ENCODE data around the gene KLF6.

The KLF6 gene

DNA sequence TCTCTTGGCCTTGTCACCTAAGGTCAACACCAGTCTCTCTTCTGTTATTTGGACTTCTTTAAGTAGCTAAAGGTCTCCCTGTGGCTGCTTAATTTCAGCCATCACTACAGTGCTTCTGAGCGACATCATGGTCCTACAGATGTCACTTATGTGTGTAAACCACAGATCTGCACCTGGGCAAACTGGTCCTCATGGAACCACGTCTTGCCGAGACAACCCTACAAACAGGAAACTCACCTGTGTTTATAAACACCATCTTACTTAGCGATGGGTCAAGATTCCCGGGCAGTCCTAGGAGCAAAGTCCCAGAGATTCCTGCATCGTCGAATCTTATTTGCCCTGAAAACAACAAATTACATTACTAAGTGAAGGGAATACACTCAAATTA is 27.8 kb downstream of the KLF6 start:
- H3K27ac ChIP-seq (ENCODE audit: low read depth in 2 of 2, low read length in 2 of 2), result peak overlapping the region; percentile 43 to 53
- H3K27me3 ChIP-seq (ENCODE audit: control insufficient read depth in 2 of 2, insufficient read depth in 2 of 2, low read length in 2 of 2), result no peaks in the 10 kb centered on the region

DNA sequence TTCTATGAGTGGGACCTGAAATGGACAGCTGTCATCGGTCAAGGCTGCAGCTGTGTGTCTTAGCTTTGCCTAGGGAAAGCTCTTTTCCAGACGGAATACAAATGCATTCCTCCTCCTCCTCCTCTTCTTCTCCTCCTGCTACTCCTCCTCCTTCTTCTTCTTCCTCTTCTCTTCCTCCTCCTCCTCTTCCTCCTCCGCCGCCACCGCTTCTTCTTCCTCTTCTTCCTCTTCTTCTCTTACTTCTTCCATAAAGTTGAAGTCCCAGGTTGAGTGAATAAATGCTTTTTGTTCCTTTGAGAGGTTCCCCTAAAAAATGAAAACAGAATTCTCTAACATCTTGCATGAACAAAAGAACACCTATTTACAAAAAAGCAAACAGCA is 28.7 kb downstream of the KLF6 start:
- H3K9ac ChIP-seq (ENCODE audit: low read depth in 1 of 2, low read length in 2 of 2), result no peak overlapping the region
- no peak overlapping the region for H3K27ac ChIP-seq (ENCODE audit: low read depth in 2 of 2, low read length in 2 of 2)
- no peaks in the 10 kb centered on the region for H3K9me3 ChIP-seq (ENCODE audit: control insufficient read depth in 2 of 2, low read length in 2 of 2)
- no peaks in the 10 kb centered on the region for H3K36me3 ChIP-seq (ENCODE audit: control insufficient read depth in 2 of 2, insufficient read depth in 2 of 2, low read length in 2 of 2)
- H3K27me3 ChIP-seq (ENCODE audit: control insufficient read depth in 2 of 2, insufficient read depth in 2 of 2, low read length in 2 of 2), result no peaks in the 10 kb centered on the region
- H3K4me1 ChIP-seq (ENCODE audit: control insufficient read depth in 2 of 2, insufficient read depth in 2 of 2, low read length in 2 of 2), result no peaks in the 10 kb centered on the region
- no peak overlapping the region for H3K4me3 ChIP-seq (ENCODE audit: low read length in 2 of 2)

More for the DNA sequence above, 27.8 kb downstream of the KLF6 start:
- Histone ChIP-seq H3K9ac (ENCODE audit: low read depth in 1 of 2, low read length in 2 of 2) (no peak overlapping the region), H3K9me3 (ENCODE audit: control insufficient read depth in 2 of 2, low read length in 2 of 2) (no peaks in the 10 kb centered on the region), H3K36me3 (ENCODE audit: control insufficient read depth in 2 of 2, insufficient read depth in 2 of 2, low read length in 2 of 2) (no peaks in the 10 kb centered on the region), H3K4me3 (ENCODE audit: low read length in 2 of 2) (no peak overlapping the region), H3K4me1 (ENCODE audit: control insufficient read depth in 2 of 2, insufficient read depth in 2 of 2, low read length in 2 of 2) (peaks cover 0 to 3% of the 10 kb centered on the region in 2 donors)

DNA sequence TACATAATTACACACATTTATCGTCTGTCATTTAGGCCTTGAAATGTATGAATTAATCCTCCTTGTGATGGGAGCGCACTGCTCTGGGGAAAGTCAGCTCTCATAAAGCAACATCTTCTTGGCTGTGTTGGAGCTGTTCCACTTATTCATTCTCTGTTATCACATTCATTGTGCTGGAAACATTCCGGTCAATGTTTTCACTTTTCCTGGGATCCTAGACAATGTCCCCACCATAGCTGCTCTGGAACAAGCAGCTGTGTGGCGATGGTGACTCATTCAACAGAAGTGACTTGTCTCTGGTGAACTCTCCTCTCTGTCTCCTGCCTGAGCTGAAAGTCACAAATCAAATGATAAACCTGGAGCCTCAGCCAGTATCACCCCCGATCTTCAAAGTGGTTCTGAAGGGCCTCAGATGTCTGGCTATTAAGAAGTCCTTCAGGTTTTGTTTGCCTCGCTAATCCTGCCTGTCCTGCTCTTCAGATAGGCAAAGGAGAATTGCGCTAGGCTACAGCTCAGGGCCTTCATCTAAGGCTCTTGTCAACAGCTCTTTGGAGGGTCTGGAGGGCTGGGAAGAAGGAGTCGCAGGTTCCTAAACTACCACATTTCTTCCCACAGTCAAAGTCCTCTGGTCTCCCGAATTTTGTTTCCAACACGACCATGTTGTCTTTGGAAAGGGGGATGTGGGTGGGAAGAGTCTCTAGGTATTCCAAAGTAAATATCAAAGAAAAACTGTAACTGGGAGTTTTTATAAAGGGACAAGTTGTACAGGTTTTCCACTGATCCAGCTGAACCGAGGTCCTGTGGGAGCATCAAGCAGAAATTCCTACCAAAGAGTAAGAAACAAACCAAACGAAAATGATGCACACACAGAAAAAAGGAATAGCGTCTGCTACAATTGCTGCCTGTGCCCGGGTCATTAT is 29.3 kb downstream of the KLF6 start:
- Histone ChIP-seq H3K4me1 (ENCODE audit: control insufficient read depth in 2 of 2, insufficient read depth in 2 of 2, low read length in 2 of 2) (no peaks in the 10 kb centered on the region), H3K4me3 (ENCODE audit: low read length in 2 of 2) (no peak overlapping the region), H3K9me3 (ENCODE audit: control insufficient read depth in 2 of 2, low read length in 2 of 2) (no peaks in the 10 kb centered on the region), H3K27ac (ENCODE audit: low read depth in 2 of 2, low read length in 2 of 2) (no peak overlapping the region), H3K9ac (ENCODE audit: low read depth in 1 of 2, low read length in 2 of 2) (no peak overlapping the region), H3K27me3 (ENCODE audit: control insufficient read depth in 2 of 2, insufficient read depth in 2 of 2, low read length in 2 of 2) (no peaks in the 10 kb centered on the region), H3K36me3 (ENCODE audit: control insufficient read depth in 2 of 2, insufficient read depth in 2 of 2, low read length in 2 of 2) (no peaks in the 10 kb centered on the region)

DNA sequence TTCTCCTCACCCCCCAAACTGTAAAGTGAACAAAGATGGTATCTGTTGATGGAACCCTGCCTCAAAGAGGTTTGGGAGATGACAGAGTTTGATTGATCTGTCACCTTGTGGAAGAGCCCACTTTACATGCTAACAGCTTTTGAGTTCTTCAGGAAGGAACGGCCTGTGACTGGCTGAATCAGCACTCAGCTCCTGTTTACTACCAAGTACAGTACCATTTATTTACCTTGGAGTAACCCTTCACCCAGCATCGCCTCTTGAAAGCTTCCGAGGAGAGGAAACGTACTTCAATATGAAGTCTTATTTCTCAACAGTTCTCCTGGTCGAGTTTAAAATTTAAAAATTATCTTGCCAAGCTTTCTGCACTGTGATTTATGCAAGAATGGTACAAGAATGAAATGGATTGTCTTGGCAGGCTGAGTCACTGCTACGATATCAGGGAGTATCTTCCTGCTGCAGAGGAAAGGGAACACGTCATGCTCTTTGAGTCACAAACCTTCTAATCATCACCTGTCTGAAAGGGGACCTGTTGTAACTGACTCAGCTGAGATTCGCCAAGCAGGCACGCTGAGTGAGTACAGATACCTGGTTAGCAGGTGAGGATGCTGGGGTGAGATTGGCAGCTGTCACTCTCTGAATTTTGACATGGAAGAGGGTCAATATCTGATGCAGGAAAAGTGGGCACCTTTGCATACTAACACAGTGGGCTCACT is 30.1 kb downstream of the KLF6 start:
- H3K27ac ChIP-seq (ENCODE audit: low read depth in 2 of 2, low read length in 2 of 2), result no peak overlapping the region
- H3K9me3 ChIP-seq (ENCODE audit: control insufficient read depth in 2 of 2, low read length in 2 of 2), result no peaks in the 10 kb centered on the region
- H3K27me3 ChIP-seq (ENCODE audit: control insufficient read depth in 2 of 2, insufficient read depth in 2 of 2, low read length in 2 of 2), result no peaks in the 10 kb centered on the region
- no peaks in the 10 kb centered on the region for H3K36me3 ChIP-seq (ENCODE audit: control insufficient read depth in 2 of 2, insufficient read depth in 2 of 2, low read length in 2 of 2)
- H3K4me1 ChIP-seq (ENCODE audit: control insufficient read depth in 2 of 2, insufficient read depth in 2 of 2, low read length in 2 of 2), result no peaks in the 10 kb centered on the region
- H3K4me3 ChIP-seq (ENCODE audit: low read length in 2 of 2), result no peak overlapping the region
- no peak overlapping the region for H3K9ac ChIP-seq (ENCODE audit: low read depth in 1 of 2, low read length in 2 of 2)

DNA sequence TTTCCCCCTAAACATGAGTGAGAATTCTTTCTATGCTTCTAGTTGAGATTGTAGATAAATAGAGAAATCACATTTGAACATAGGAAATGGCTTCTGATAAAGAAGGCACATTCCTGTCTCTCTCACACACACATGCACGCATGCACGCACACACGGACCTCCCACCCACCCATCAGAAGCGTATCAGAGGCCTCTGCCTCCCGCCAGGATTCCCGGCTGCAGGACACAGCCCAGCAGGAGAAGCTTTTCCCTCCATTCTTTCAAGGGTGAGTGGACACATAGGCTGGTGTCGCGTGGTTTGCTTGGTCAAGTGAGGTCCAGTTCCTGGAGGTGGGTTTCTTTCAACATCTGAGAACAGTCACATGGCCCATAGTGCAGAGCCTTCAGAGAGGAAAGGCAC is 34.2 kb downstream of the KLF6 start:
- H3K4me1 ChIP-seq (ENCODE audit: control insufficient read depth in 2 of 2, insufficient read depth in 2 of 2, low read length in 2 of 2), result peaks cover 4 to 5% of the 10 kb centered on the region in 2 donors

DNA sequence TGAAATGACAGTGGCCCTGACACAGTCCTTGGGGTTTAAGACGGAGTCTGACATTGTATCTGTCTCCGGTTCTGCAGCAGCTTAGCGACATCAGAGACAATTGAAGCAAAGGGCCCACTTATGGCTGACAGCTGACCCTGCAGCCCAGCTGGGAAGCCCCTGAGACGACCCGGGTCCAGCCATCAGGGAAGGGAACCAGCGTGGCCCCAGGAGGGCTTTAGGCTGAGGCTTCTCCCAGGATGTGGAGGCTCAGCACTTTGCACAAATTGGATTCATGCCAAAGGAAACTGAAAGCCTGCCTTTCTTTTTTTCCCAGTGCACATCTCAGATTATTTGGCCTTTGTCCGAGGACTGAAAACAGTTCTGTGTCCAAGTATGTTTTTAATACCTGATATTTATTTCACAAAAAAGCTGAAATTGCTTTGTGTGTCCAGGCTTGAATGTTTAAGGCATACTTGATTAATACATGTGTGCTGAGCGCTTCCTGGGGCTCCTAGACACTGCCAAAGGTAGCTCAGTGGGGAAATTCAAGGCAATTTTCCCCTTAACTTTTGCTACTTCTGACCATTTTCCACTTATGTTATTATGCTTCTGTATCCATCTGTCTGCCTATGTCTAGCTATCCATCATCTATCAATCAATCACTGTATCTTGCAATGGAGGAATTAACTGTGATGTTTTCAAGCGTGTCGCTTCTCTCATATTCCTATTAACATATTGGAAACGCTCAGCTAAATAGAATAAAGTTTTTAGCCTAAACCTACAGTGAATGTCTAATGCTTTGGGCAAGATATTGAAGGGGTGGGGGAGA is 34.8 kb downstream of the KLF6 start:
- H3K9ac ChIP-seq (ENCODE audit: low read depth in 1 of 2, low read length in 2 of 2), result peak overlapping the region in 1 of 2 donors; percentile 34
- H3K36me3 ChIP-seq (ENCODE audit: control insufficient read depth in 2 of 2, insufficient read depth in 2 of 2, low read length in 2 of 2), result no peaks in the 10 kb centered on the region
- H3K4me1 ChIP-seq (ENCODE audit: control insufficient read depth in 2 of 2, insufficient read depth in 2 of 2, low read length in 2 of 2), result peaks cover 4 to 5% of the 10 kb centered on the region in 2 donors
- peak overlapping the region in 1 of 2 donors; percentile 50 for H3K27ac ChIP-seq (ENCODE audit: low read depth in 2 of 2, low read length in 2 of 2)
- H3K9me3 ChIP-seq (ENCODE audit: control insufficient read depth in 2 of 2, low read length in 2 of 2), result no peaks in the 10 kb centered on the region
- no peaks in the 10 kb centered on the region for H3K27me3 ChIP-seq (ENCODE audit: control insufficient read depth in 2 of 2, insufficient read depth in 2 of 2, low read length in 2 of 2)
- H3K4me3 ChIP-seq (ENCODE audit: low read length in 2 of 2), result no peak overlapping the region

More for the DNA sequence above, 34.2 kb downstream of the KLF6 start:
- no peaks in the 10 kb centered on the region for H3K9me3 ChIP-seq (ENCODE audit: control insufficient read depth in 2 of 2, low read length in 2 of 2)
- H3K9ac ChIP-seq (ENCODE audit: low read depth in 1 of 2, low read length in 2 of 2), result no peak overlapping the region
- H3K27ac ChIP-seq (ENCODE audit: low read depth in 2 of 2, low read length in 2 of 2), result no peak overlapping the region
- H3K27me3 ChIP-seq (ENCODE audit: control insufficient read depth in 2 of 2, insufficient read depth in 2 of 2, low read length in 2 of 2), result no peaks in the 10 kb centered on the region
- H3K4me3 ChIP-seq (ENCODE audit: low read length in 2 of 2), result no peak overlapping the region
- no peaks in the 10 kb centered on the region for H3K36me3 ChIP-seq (ENCODE audit: control insufficient read depth in 2 of 2, insufficient read depth in 2 of 2, low read length in 2 of 2)

DNA sequence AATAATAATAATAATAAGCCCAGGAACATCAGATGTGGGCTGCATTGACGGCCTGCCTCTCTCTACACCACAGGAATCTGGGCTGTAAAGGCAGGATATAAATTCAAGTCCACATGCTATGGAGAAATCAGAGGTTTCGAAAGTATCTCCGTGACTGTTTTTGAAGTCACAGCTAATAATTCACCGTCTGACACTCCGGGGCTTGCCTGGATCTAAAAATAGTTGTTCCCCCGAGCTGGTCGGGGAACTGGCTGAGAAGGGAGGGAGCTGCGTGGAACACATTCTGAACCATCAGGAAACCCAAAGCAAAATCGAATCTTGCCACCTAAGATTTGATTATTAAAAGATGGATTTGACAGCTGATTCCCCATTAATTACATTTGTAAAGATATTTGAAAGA is 35.4 kb downstream of the KLF6 start:
- Histone ChIP-seq H3K36me3 (ENCODE audit: control insufficient read depth in 2 of 2, insufficient read depth in 2 of 2, low read length in 2 of 2) (no peaks in the 10 kb centered on the region), H3K9ac (ENCODE audit: low read depth in 1 of 2, low read length in 2 of 2) (peak overlapping the region in 1 of 2 donors; percentile 34), H3K27me3 (ENCODE audit: control insufficient read depth in 2 of 2, insufficient read depth in 2 of 2, low read length in 2 of 2) (no peaks in the 10 kb centered on the region), H3K4me1 (ENCODE audit: control insufficient read depth in 2 of 2, insufficient read depth in 2 of 2, low read length in 2 of 2) (peaks cover 4 to 5% of the 10 kb centered on the region in 2 donors), H3K4me3 (ENCODE audit: low read length in 2 of 2) (no peak overlapping the region), H3K9me3 (ENCODE audit: control insufficient read depth in 2 of 2, low read length in 2 of 2) (no peaks in the 10 kb centered on the region), H3K27ac (ENCODE audit: low read depth in 2 of 2, low read length in 2 of 2) (peak overlapping the region in 1 of 2 donors; percentile 50)

DNA sequence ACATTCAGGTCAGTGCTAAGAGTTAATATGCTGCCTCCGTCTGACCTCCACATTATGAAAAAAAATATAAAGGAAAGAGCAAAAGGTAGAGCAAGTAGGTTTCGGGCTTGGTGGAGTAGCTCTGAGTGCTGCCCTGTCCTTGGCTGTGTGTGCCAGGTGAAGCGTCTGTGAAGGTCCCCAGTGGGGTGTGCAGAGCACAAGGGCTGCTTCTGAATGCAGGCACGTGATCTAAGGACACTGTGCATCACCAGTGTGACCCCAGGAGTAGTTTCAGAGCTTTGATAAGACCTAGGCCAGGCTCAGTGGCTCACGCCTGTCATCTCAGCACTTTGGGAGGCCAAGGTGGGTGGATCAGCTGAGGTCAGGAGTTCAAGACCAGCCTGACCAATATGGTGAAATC is 36.0 kb downstream of the KLF6 start:
- Histone ChIP-seq H3K9ac (ENCODE audit: low read depth in 1 of 2, low read length in 2 of 2) (no peak overlapping the region), H3K27me3 (ENCODE audit: control insufficient read depth in 2 of 2, insufficient read depth in 2 of 2, low read length in 2 of 2) (no peaks in the 10 kb centered on the region), H3K36me3 (ENCODE audit: control insufficient read depth in 2 of 2, insufficient read depth in 2 of 2, low read length in 2 of 2) (no peaks in the 10 kb centered on the region), H3K4me3 (ENCODE audit: low read length in 2 of 2) (no peak overlapping the region), H3K4me1 (ENCODE audit: control insufficient read depth in 2 of 2, insufficient read depth in 2 of 2, low read length in 2 of 2) (peaks cover 4 to 5% of the 10 kb centered on the region in 2 donors), H3K9me3 (ENCODE audit: control insufficient read depth in 2 of 2, low read length in 2 of 2) (no peaks in the 10 kb centered on the region), H3K27ac (ENCODE audit: low read depth in 2 of 2, low read length in 2 of 2) (no peak overlapping the region)

DNA sequence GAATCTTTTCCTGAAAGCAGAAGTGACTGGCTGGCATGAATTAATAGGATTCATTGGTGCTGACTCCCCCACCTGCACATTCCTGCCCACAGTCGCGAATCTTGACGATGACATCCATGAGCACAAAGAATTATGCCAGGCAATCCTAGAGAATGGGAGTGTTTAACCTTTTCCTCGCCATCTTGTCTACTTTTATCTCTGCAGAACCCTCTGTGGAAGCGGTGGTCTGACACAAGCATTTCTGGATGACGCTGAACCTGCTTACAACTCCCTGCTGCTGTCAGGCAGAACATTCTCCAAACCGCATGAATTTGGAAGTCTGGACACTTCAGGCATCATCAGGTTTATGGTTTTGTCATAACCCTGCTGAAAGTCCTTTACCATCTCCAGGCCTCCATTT is 36.5 kb downstream of the KLF6 start:
- Histone ChIP-seq H3K27ac (ENCODE audit: low read depth in 2 of 2, low read length in 2 of 2) (no peak overlapping the region), H3K4me3 (ENCODE audit: low read length in 2 of 2) (no peak overlapping the region), H3K9ac (ENCODE audit: low read depth in 1 of 2, low read length in 2 of 2) (no peak overlapping the region), H3K9me3 (ENCODE audit: control insufficient read depth in 2 of 2, low read length in 2 of 2) (no peaks in the 10 kb centered on the region), H3K27me3 (ENCODE audit: control insufficient read depth in 2 of 2, insufficient read depth in 2 of 2, low read length in 2 of 2) (no peaks in the 10 kb centered on the region), H3K36me3 (ENCODE audit: control insufficient read depth in 2 of 2, insufficient read depth in 2 of 2, low read length in 2 of 2) (no peaks in the 10 kb centered on the region), H3K4me1 (ENCODE audit: control insufficient read depth in 2 of 2, insufficient read depth in 2 of 2, low read length in 2 of 2) (peaks cover 4 to 5% of the 10 kb centered on the region in 2 donors)
